ENCODE results near the gene SYCP3. TPM values are rescaled to one million over a fixed set of nuclear protein-coding genes. Genes with fewer than 3 reads are reported as not detected.

Gene SYCP3
- total and polyA plus RNA-seq, 2 experiments from 2014 or later, result 0.07 to 1.2 TPM

GRCh38 chr12:101697930-101698799, 41.1 kb downstream of the SYCP3 start:
- H3K79me2 ChIP-seq, result peaks cover 51% of the 10 kb centered on the region
- peak overlapping the region; percentile 91 for H3K27ac ChIP-seq
- H3K4me2 ChIP-seq, result peak overlapping the region; percentile 95

GRCh38 chr12:101697197-101697929, 41.9 kb downstream of the SYCP3 start, which contains the start of gene CHPT1:
TSS of gene CHPT1 (plus strand) at chr12:101697640. CDS start at chr12:101697862, 222 bp downstream.
- Histone ChIP-seq H2AFZ (peak within 1 kb of the TSS; percentile 92), H4K20me1 (ENCODE audit: insufficient read depth, poor library complexity, severe bottlenecking) (peaks cover 21% of the 10 kb centered on the region), H3K9me3 (ENCODE audit: low read depth) (no peaks in the 10 kb centered on the region), H3K4me3 (peak within 1 kb of the TSS; percentile 66), H3K4me1 (ENCODE audit: insufficient read depth) (peaks cover 21% of the 10 kb centered on the region), H3K79me2 (peaks cover 43% of the 10 kb centered on the region), H3K4me2 (peak within 1 kb of the TSS; percentile 95), H3K27me3 (no peaks in the 10 kb centered on the region), H3K27ac (peak within 1 kb of the TSS; percentile 91), H3K9me2 (replicated peaks; ENCODE audit: insufficient read depth) (no peaks in the 10 kb centered on the region), H3K36me3 (replicated peaks; ENCODE audit: insufficient read depth, low read depth) (no peaks in the 10 kb centered on the region)
- TF ChIP-seq CTCF (IDR thresholded peaks at IDR 0.05; ENCODE audit: poor library complexity), result no peak
- TF ChIP-seq EZH2 (IDR thresholded peaks at IDR 0.05; ENCODE audit: borderline replicate concordance), result no peak
- TF ChIP-seq EZH2phosphoT487 (IDR thresholded peaks at IDR 0.05; ENCODE audit: low read depth, severe bottlenecking, unreplicated experiment), result no peak
- WGBS (ENCODE audit: low lambda C conversion rate, missing lambda C conversion rate), result under 1% methylated on average over 49 of the region's 80 CpGs
- peak; percentile 83 for DNase-seq (ENCODE audit: low spot score)

More at GRCh38 chr12:101697930-101698799, 41.1 kb downstream of the SYCP3 start:
- no peaks in the 10 kb centered on the region for H3K9me2 ChIP-seq (replicated peaks; ENCODE audit: insufficient read depth)
- 1% methylated on average over 55 of the region's 67 CpGs for WGBS (ENCODE audit: low lambda C conversion rate, missing lambda C conversion rate)
- no peaks in the 10 kb centered on the region for H3K9me3 ChIP-seq (ENCODE audit: low read depth)
- TF ChIP-seq CTCF (IDR thresholded peaks at IDR 0.05; ENCODE audit: poor library complexity) (no peak), EZH2phosphoT487 (IDR thresholded peaks at IDR 0.05; ENCODE audit: low read depth, severe bottlenecking, unreplicated experiment) (no peak), EZH2 (IDR thresholded peaks at IDR 0.05; ENCODE audit: borderline replicate concordance) (no peak)
- peak overlapping the region; percentile 66 for H3K4me3 ChIP-seq
- peaks cover 26% of the 10 kb centered on the region for H4K20me1 ChIP-seq (ENCODE audit: insufficient read depth, poor library complexity, severe bottlenecking)
- H2AFZ ChIP-seq, result peak overlapping the region; percentile 79
- peak; percentile 68 for DNase-seq (ENCODE audit: low spot score)
- no peaks in the 10 kb centered on the region for H3K27me3 ChIP-seq
- H3K36me3 ChIP-seq (replicated peaks; ENCODE audit: insufficient read depth, low read depth), result no peaks in the 10 kb centered on the region
- peaks cover 21% of the 10 kb centered on the region for H3K4me1 ChIP-seq (ENCODE audit: insufficient read depth)

GRCh38 chr12:101696251-101697196, 42.7 kb downstream of the SYCP3 start:
- H3K79me2 ChIP-seq, result peaks cover 35% of the 10 kb centered on the region
- H2AFZ ChIP-seq, result peak overlapping the region; percentile 92
- 40% methylated on average over 18 of the region's 18 CpGs for WGBS (ENCODE audit: low lambda C conversion rate, missing lambda C conversion rate)
- peak overlapping the region; percentile 66 for H3K4me3 ChIP-seq
- H3K9me2 ChIP-seq (replicated peaks; ENCODE audit: insufficient read depth), result no peaks in the 10 kb centered on the region
- peaks cover 12% of the 10 kb centered on the region for H4K20me1 ChIP-seq (ENCODE audit: insufficient read depth, poor library complexity, severe bottlenecking)
- DNase-seq (ENCODE audit: low spot score), result peak; percentile 73
- peak overlapping the region; percentile 95 for H3K4me2 ChIP-seq
- no peaks in the 10 kb centered on the region for H3K36me3 ChIP-seq (replicated peaks; ENCODE audit: insufficient read depth, low read depth)
- no peaks in the 10 kb centered on the region for H3K9me3 ChIP-seq (ENCODE audit: low read depth)
- no peaks in the 10 kb centered on the region for H3K27me3 ChIP-seq
- H3K27ac ChIP-seq, result peak overlapping the region; percentile 91
- H3K4me1 ChIP-seq (ENCODE audit: insufficient read depth), result peaks cover 26% of the 10 kb centered on the region
- TF ChIP-seq EZH2 (IDR thresholded peaks at IDR 0.05; ENCODE audit: borderline replicate concordance), result no peak
- no peak for TF ChIP-seq EZH2phosphoT487 (IDR thresholded peaks at IDR 0.05; ENCODE audit: low read depth, severe bottlenecking, unreplicated experiment)
- TF ChIP-seq CTCF (IDR thresholded peaks at IDR 0.05; ENCODE audit: poor library complexity), result no peak

All from hepatocyte (in vitro differentiated cells).